HepG2 (cell line): ENCODE data around the gene DIPK1B. TPM values are rescaled to one million over a fixed set of nuclear protein-coding genes. Genes with fewer than 3 reads are reported as not detected.

Source experiments
- ARNTL ChIP-seq: sonication (generic); formaldehyde crosslinking; IDR thresholded peaks from 2 replicates; pipeline ENCODE4 v1.4.0; 2020; ENCODE audit warnings: mild to moderate bottlenecking, missing genetic modification reagents
- BORCS8-MEF2B ChIP-seq: sonication (generic); formaldehyde crosslinking; IDR thresholded peaks from 2 replicates; pipeline ENCODE4 v1.8.0; 2022; ENCODE audit warnings: mild to moderate bottlenecking, missing genetic modification reagents
- CEBPG ChIP-seq: IDR thresholded peaks from 2 replicates; pipeline ENCODE4 v1.6.1; 2016
- E2F1 ChIP-seq: sonication (generic); formaldehyde crosslinking; IDR thresholded peaks from 2 replicates; pipeline ENCODE4 v1.5.0; 2020; ENCODE audit warnings: missing genetic modification reagents
- FOXA3 ChIP-seq: IDR thresholded peaks from 2 replicates; pipeline ENCODE4 v1.6.1; 2016; ENCODE audit warnings: missing genetic modification reagents, missing compliant biosample characterization
- GATA4 ChIP-seq: sonication (generic); IDR thresholded peaks from 2 replicates; pipeline ENCODE4 v1.6.1; 2016; ENCODE audit warnings: antibody characterized with exemption, low read depth, borderline replicate concordance
- HIVEP1 ChIP-seq: sonication (generic); formaldehyde crosslinking; IDR thresholded peaks from 2 replicates; pipeline ENCODE4 v1.4.0; 2020; ENCODE audit warnings: mild to moderate bottlenecking, missing genetic modification reagents
- KAT7 ChIP-seq: IDR thresholded peaks from 2 replicates; pipeline ENCODE4 v1.6.1; 2018; ENCODE audit warnings: borderline replicate concordance, missing compliant biosample characterization
- KLF13 ChIP-seq: sonication (generic); formaldehyde crosslinking; IDR thresholded peaks from 2 replicates; pipeline ENCODE4 v1.4.0; 2020; ENCODE audit warnings: mild to moderate bottlenecking, missing genetic modification reagents
- MYNN ChIP-seq: sonication (generic); formaldehyde crosslinking; IDR thresholded peaks from 2 replicates; pipeline ENCODE4 v1.4.0; 2020; ENCODE audit warnings: mild to moderate bottlenecking, low read depth, missing genetic modification reagents
- NR2F6 ChIP-seq, 2 experiments: IDR thresholded peaks; 2 replicates each; pipeline ENCODE4 v1.6.1; 2016; ENCODE audit warnings: antibody characterized with exemption in 1 of 2, mild to moderate bottlenecking in 1 of 2
- PHB2 ChIP-seq: fragments of 450-650 bp; IDR thresholded peaks from 2 replicates; pipeline ENCODE4 v1.6.1; 2018; ENCODE audit not compliant: partially characterized antibody
- RAD21 ChIP-seq: fragments of 450-650 bp; formaldehyde crosslinking; IDR thresholded peaks from 2 replicates; pipeline ENCODE4 v1.5.0; 2020; ENCODE audit warnings: mild to moderate bottlenecking
- RARA ChIP-seq: IDR thresholded peaks from 2 replicates; pipeline ENCODE4 v1.6.1; 2016; ENCODE audit warnings: missing genetic modification reagents, missing compliant biosample characterization
- RERE ChIP-seq: IDR thresholded peaks from 2 replicates; pipeline ENCODE4 v1.6.1; 2016; ENCODE audit warnings: low read depth, missing genetic modification reagents, missing compliant biosample characterization
- SATB2 ChIP-seq: sonication (generic); formaldehyde crosslinking; IDR thresholded peaks from 2 replicates; pipeline ENCODE4 v1.5.0; 2020; ENCODE audit warnings: missing genetic modification reagents
- SP2 ChIP-seq: sonication (generic); formaldehyde crosslinking; IDR thresholded peaks from 2 replicates; pipeline ENCODE4 v1.5.1; 2020; ENCODE audit warnings: mild to moderate bottlenecking, missing genetic modification reagents
- ZBTB1 ChIP-seq: sonication (generic); formaldehyde crosslinking; IDR thresholded peaks from 2 replicates; pipeline ENCODE4 v1.4.0; 2020; ENCODE audit warnings: missing genetic modification reagents, borderline replicate concordance
- ZKSCAN1 ChIP-seq: fragments of 150-350 bp; IDR thresholded peaks from 2 replicates; pipeline ENCODE4 v1.6.1; 2014; ENCODE audit warnings: low read length
- ZNF160 ChIP-seq: sonication (generic); formaldehyde crosslinking; IDR thresholded peaks from 2 replicates; pipeline ENCODE4 v1.8.0; 2022; ENCODE audit warnings: mild to moderate bottlenecking, inconsistent platforms, missing genetic modification reagents
- ZNF251 ChIP-seq: sonication (generic); formaldehyde crosslinking; IDR thresholded peaks from 2 replicates; pipeline ENCODE4 v1.9.0; 2021; ENCODE audit warnings: mild to moderate bottlenecking, missing genetic modification reagents
- ZNF329 ChIP-seq: sonication (generic); formaldehyde crosslinking; IDR thresholded peaks from 2 replicates; pipeline ENCODE4 v1.9.0; 2021; ENCODE audit warnings: low read depth, mild to moderate bottlenecking, missing genetic modification reagents
- ZNF557 ChIP-seq: sonication (generic); formaldehyde crosslinking; IDR thresholded peaks from 2 replicates; pipeline ENCODE4 v1.4.0; 2020; ENCODE audit warnings: missing genetic modification reagents
- ZNF577 ChIP-seq: sonication (generic); formaldehyde crosslinking; IDR thresholded peaks from 2 replicates; pipeline ENCODE4 v1.4.0; 2020; ENCODE audit warnings: mild to moderate bottlenecking, low read depth, missing genetic modification reagents, borderline replicate concordance
- ZNF580 ChIP-seq: IDR thresholded peaks from 2 replicates; pipeline ENCODE4 v1.6.1; 2016; ENCODE audit warnings: low read depth, borderline replicate concordance
- ZNF775 ChIP-seq: sonication (generic); formaldehyde crosslinking; IDR thresholded peaks from 2 replicates; pipeline ENCODE4 v1.4.0; 2020; ENCODE audit warnings: missing genetic modification reagents, mild to moderate bottlenecking, moderate library complexity, borderline replicate concordance
- ZSCAN12 ChIP-seq: sonication (generic); formaldehyde crosslinking; IDR thresholded peaks from 2 replicates; pipeline ENCODE4 v1.9.0; 2021; ENCODE audit warnings: mild to moderate bottlenecking, missing genetic modification reagents
- polyA plus RNA-seq, 8 experiments: library from polyadenylated mRNA; depleted of rRNA in 3 of 8; stranded (reverse) in 7 of 8; unstranded in 1 of 8; fragments of >200 nt; fragmentation: Illumina TruSeq in 4 of 8; extraction: Trizol in 4 of 8; gene quantifications; 2 replicates each; pipeline versions ENCODE4 v1.2.1 to v1.2.3, GENCODE V29; 2011 to 2016; ENCODE audit warnings: low read depth in 4 of 8, missing spikeins in 1 of 8, mixed read lengths in 1 of 8; ENCODE audit not compliant: insufficient read depth in 1 of 8
- total RNA-seq, 5 experiments: library from RNA; depleted of rRNA; stranded (reverse); fragments of >200 nt; fragmentation: Illumina TruSeq; extraction: Trizol; gene quantifications; 2 replicates each; pipeline ENCODE4 v1.2.3, GENCODE V29; 2016; ENCODE audit warnings: low read depth in 1 of 5

The DIPK1B gene
- total and polyA plus RNA-seq, 2 of the 13 experiments (the other 11 are each of a cell fraction or from before 2014, with no cell fraction given) = 0.18 to 3.9 TPM

GRCh38 chr9:136698635-136699246, 13.6 kb upstream of the DIPK1B start (continued):
- TF ChIP-seq ZNF580 (CRISPR knock-in tag) (no peak), RERE (CRISPR knock-in tag) (no peak), ZNF775 (CRISPR knock-in tag) (no peak), SP2 (CRISPR knock-in tag) (no peak), ZNF160 (CRISPR knock-in tag) (no peak), ZKSCAN1 (no peak), FOXA3 (CRISPR knock-in tag) (no peak), ZNF577 (CRISPR knock-in tag) (no peak), GATA4 (peak; percentile 10; the same call in 1 of the 2 replicates), RARA (CRISPR knock-in tag) (peak; percentile 80), ZNF329 (CRISPR knock-in tag) (no peak), ZSCAN12 (CRISPR knock-in tag) (no peak), KLF13 (no peak), HIVEP1 (no peak), PHB2 (no peak), KAT7 (CRISPR knock-in tag) (no peak), E2F1 (no peak), CEBPG (no peak), ARNTL (CRISPR knock-in tag) (0 out of 2 replicates have a peak, but pooled peaks have one; percentile 54), ZNF251 (CRISPR knock-in tag) (no peak), ZNF557 (CRISPR knock-in tag) (no peak), ZBTB1 (no peak), NR2F6 (IDR thresholded peaks at IDR 0.05) (peak; percentile 53), NR2F6 (CRISPR knock-in tag; IDR thresholded peaks at IDR 0.05) (0 out of 2 replicates have a peak, but pooled peaks have one; percentile 32), BORCS8-MEF2B (CRISPR knock-in tag) (no peak), MYNN (CRISPR knock-in tag) (no peak), RAD21 (CRISPR knock-in tag) (no peak), SATB2 (CRISPR knock-in tag) (no peak)
